Lower lobe of right lung (tissue), 2 donors: ENCODE measurements around the gene WDR59. TPM values are rescaled to one million over a fixed set of nuclear protein-coding genes. Genes with fewer than 3 reads are reported as not detected.
A peak's percentile ranks its signal among the peaks of the same experiment; 100 is the strongest.

Experiments
- ATAC-seq, 2 donors: fragments of 200-7000 bp; cut with Tn5 transposase; one replicate each; pipeline ENCODE4 v1.9.1; 2020 to 2022; ENCODE audit warnings: mild to moderate bottlenecking in 2 of 2, moderate library complexity in 2 of 2
- DNase-seq: peaks from one replicate; pipeline ENCODE4 v3.0.0-alpha.2; 2020
- H3K27ac ChIP-seq: fragments of 200-600 bp; one replicate; pipeline ENCODE4 v1.8.0; 2022
- H3K27me3 ChIP-seq: fragments of 200-600 bp; one replicate; pipeline ENCODE4 v1.8.0; 2022; ENCODE audit warnings: low read depth
- H3K36me3 ChIP-seq: fragments of 200-600 bp; one replicate; pipeline ENCODE4 v1.8.0; 2022; ENCODE audit warnings: mild to moderate bottlenecking
- H3K4me1 ChIP-seq: fragments of 200-600 bp; one replicate; pipeline ENCODE4 v1.8.0; 2022
- H3K4me3 ChIP-seq: fragments of 200-600 bp; one replicate; pipeline ENCODE4 v1.8.0; 2022; ENCODE audit warnings: mild to moderate bottlenecking
- H3K9me3 ChIP-seq: fragments of 200-600 bp; one replicate; pipeline ENCODE4 v1.8.0; 2022
- CTCF ChIP-seq: fragments of 200-600 bp; IDR thresholded peaks from one replicate; pipeline ENCODE4 v1.8.0; 2022; ENCODE audit warnings: antibody characterized with exemption, mild to moderate bottlenecking
- intact Hi-C: fragments of 100-400 bp; cut with DNase I; formaldehyde crosslinking; loops from one replicate; pipeline ENCODE4 v1.11.0; 2022
- long read RNA-seq: library from polyadenylated mRNA; unstranded; transcript quantifications from one replicate; pipeline ENCODE4 v2.0.0, GENCODE V29; 2021
- total RNA-seq: library from RNA; stranded (reverse); fragmentation: NEBNext Ultra II Directional; extraction: Animal tissue kit (Norgen Biotek cat#: 25700); gene quantifications from one replicate; pipeline ENCODE4 v1.2.1, GENCODE V29; 2021
- donor health status: DM: no; HTN: yes; CAD: no; lungs with severe emphysema.

The WDR59 gene
- total RNA-seq: 49.5 TPM
- long read RNA-seq, full-length matches to known transcripts: 9 of 38 reads
- long read RNA-seq, partial matches to known transcripts: 13 of 38 reads
- long read RNA-seq, other reads (novel, unspliced or antisense): 16 of 38 reads

- peak within 1 kb of the TSS; percentile 82 for H3K27ac ChIP-seq
- peaks cover 6% of the 10 kb centered on the region for H3K4me1 ChIP-seq
- no peak for TF ChIP-seq CTCF
- DNase-seq (peak; percentile 100), ATAC-seq (peak; percentile 100)
- peak within 1 kb of the TSS; percentile 80 for H3K4me3 ChIP-seq
- intact Hi-C loops: no loop called here
- H3K27me3 ChIP-seq: no peaks in the 10 kb centered on the region
- no peaks in the 10 kb centered on the region for H3K36me3 ChIP-seq
- no peaks in the 10 kb centered on the region for H3K9me3 ChIP-seq
Measured at GRCh38 chr16:74984529-74985296, at the start of gene WDR59. Gene WDR59 (minus strand): TSS chr16:74985123. CDS start chr16:74985017, 106 bp downstream.

- Histone ChIP-seq H3K36me3 (no peaks in the 10 kb centered on the region), H3K27ac (no peak overlapping the region), H3K4me3 (no peak overlapping the region), H3K9me3 (no peaks in the 10 kb centered on the region), H3K4me1 (peaks cover 7% of the 10 kb centered on the region), H3K27me3 (no peaks in the 10 kb centered on the region)
- intact Hi-C loops: no loop called here
- TF ChIP-seq CTCF: no peak
- DNase-seq (no peak), ATAC-seq (no peak)
Measured at GRCh38 chr16:75032655-75033054, 47.7 kb upstream of the WDR59 start.

GRCh38 chr16:75029854-75030253 is 44.9 kb upstream of the WDR59 start:
- Histone ChIP-seq H3K4me1 (peaks cover 21% of the 10 kb centered on the region), H3K27me3 (no peaks in the 10 kb centered on the region), H3K27ac (no peak overlapping the region), H3K4me3 (no peak overlapping the region), H3K36me3 (no peaks in the 10 kb centered on the region), H3K9me3 (no peaks in the 10 kb centered on the region)
- intact Hi-C loops: no loop called here
- no peak for ATAC-seq
- DNase-seq: no peak
- TF ChIP-seq CTCF: no peak

GRCh38 chr16:75028544-75029135 is 43.7 kb upstream of the WDR59 start:
- Histone ChIP-seq H3K9me3 (no peaks in the 10 kb centered on the region), H3K4me3 (no peak overlapping the region), H3K36me3 (no peaks in the 10 kb centered on the region), H3K4me1 (peaks cover 27% of the 10 kb centered on the region), H3K27me3 (no peaks in the 10 kb centered on the region), H3K27ac (no peak overlapping the region)
- no peak for TF ChIP-seq CTCF
- intact Hi-C loops: no loop called here
- ATAC-seq (no peak), DNase-seq (no peak)

GRCh38 chr16:75027520-75028300 is 42.8 kb upstream of the WDR59 start:
- Histone ChIP-seq H3K9me3 (no peaks in the 10 kb centered on the region), H3K36me3 (no peaks in the 10 kb centered on the region), H3K27ac (no peak overlapping the region), H3K27me3 (no peaks in the 10 kb centered on the region), H3K4me1 (peaks cover 27% of the 10 kb centered on the region), H3K4me3 (no peak overlapping the region)
- intact Hi-C loops: no loop called here
- ATAC-seq (no peak), DNase-seq (no peak)
- no peak for TF ChIP-seq CTCF
